GM12872 (cell line): ENCODE measurements around the gene INPP5K.
A peak's percentile ranks its signal among the peaks of the same experiment; 100 is the strongest.

Source experiments
- TF ChIP-seq, protein P1 (sequence below): IDR thresholded peaks from 3 replicates; pipeline ENCODE4 v1.5.1; 2011; ENCODE audit warnings: low read depth, mild to moderate bottlenecking, low read length, moderate library complexity; ENCODE audit not compliant: insufficient read depth

The INPP5K gene

DNA sequence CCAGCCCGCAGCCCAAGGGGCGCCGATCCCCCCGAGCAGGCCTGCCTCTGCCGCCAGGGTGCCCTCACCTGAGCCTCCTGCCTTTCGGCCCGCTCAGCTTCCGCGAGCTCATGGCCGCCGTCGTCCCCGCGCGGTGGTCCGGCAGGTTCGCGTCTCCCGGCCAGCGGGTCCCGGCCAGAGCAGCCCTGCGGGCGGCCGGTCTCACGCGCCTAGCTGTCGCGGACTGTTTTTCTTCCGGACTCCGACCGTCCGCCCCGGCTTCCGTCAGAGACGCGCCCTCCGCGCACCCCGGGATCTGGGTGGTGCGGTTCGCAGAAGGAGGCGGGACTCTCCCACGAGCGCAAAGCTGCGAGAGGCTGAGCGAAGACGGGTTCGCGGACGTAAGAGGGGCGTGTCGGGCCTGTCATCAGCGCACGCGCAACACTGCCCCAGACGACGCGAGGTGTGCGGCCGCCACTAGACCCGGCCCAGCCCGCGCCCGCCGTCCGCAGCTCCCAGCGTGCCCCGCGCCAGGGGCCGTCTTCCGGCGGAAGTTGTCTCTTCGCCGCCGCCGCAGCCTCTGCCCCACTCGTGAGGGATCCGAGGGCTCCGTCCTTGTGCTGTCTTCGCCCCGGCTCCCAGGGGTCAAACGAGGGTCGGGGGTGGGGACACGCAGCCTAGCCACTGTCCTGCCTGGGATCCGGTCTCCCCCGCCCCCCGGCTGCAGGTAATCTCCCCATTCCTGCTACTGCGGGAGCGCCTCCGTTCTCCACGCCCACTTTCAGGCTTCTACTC is at the start of gene INPP5K:
INPP5K (minus strand) TSS at position 225 of the 774 bp plus-strand sequence; CDS start at position 112, 113 bp downstream.
- TF ChIP-seq, protein P1, sequence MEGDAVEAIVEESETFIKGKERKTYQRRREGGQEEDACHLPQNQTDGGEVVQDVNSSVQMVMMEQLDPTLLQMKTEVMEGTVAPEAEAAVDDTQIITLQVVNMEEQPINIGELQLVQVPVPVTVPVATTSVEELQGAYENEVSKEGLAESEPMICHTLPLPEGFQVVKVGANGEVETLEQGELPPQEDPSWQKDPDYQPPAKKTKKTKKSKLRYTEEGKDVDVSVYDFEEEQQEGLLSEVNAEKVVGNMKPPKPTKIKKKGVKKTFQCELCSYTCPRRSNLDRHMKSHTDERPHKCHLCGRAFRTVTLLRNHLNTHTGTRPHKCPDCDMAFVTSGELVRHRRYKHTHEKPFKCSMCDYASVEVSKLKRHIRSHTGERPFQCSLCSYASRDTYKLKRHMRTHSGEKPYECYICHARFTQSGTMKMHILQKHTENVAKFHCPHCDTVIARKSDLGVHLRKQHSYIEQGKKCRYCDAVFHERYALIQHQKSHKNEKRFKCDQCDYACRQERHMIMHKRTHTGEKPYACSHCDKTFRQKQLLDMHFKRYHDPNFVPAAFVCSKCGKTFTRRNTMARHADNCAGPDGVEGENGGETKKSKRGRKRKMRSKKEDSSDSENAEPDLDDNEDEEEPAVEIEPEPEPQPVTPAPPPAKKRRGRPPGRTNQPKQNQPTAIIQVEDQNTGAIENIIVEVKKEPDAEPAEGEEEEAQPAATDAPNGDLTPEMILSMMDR, result peak; percentile 30; the same call in 2 of the 3 replicates

DNA sequence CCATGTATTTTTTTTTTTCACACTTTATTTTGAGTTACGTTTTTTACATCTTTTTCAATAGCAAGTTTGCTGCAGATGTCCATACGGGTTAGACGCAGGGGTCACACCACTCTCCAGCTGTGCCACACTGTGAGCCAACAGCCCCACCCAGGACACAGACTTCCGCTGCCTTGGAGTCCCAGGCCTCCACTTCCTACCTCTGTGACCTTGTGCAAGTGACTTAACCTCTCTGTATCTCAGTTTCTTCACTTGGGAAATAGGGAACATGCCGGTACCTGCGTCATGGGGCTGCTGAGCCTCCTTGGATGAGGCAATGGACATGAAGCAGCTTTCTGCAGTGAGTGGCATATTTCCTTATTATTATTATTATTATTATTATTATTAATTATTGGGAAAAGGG is 49.5 kb upstream of the INPP5K start:
- TF ChIP-seq, protein P1, result no peak

DNA sequence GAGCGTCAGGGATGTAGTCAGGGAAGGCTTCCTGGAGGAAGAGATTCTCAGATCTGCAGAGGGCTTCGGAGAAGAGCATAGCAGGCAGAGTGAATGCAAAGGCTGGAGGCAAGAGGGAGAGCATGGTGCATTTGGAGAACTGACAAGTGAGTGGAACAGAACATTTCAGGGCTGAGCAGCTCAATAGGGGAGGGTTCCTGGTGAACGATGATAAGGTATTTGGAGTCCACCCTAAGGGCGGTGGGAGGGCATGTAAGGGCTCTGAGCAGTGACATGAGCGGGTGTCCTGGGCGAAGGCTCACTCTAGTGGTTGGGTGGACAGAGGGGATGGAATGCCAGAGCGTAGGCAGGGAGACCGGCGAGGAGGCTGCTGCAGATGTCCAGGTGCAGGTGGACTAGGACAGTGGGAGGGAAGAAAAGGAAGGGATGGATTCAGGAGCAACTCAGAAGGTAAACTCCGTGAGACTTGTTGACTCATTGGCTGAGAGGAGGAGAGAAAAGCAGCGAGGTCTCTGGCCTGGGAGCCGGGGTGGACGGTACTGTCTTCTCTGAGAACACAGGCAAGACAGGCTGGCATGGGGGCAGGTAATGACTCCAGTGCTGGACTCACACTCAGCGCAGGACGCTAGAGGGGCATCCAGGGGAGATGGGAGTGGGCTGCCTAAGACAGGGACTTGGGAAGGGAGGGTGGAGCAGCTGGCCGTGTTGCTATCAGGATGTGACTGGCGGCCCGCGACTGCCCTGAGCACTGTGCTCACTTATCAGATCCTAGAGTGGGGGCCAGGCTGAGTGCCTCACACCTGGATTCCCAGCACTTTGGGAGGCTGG is 47.6 kb upstream of the INPP5K start:
- TF ChIP-seq, protein P1, result no peak

DNA sequence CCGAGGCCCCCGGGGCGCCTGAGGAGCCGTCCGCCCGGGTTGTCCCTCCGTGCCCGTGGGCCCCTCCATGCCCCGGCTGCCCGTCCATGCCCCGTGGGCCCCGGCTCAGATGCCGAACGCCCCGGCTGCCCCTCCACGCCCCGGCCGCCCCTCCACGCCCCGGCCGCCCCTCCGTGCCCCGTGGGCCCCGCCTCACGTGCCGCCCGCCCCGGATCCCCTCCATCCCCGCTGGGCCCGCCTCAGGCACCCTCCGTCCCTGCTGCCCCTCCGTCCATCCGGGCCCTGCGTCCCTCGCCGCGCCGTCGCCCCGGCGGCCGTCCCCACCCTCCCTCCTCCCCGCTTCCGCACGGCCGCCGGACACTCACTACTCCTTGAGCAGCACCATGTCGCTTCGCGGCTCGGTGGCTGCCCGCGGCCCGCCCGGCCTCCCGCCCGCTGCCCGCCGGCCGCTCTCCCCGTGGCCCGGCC is 45.8 kb upstream of the INPP5K start:
- TF ChIP-seq, protein P1, result no peak

DNA sequence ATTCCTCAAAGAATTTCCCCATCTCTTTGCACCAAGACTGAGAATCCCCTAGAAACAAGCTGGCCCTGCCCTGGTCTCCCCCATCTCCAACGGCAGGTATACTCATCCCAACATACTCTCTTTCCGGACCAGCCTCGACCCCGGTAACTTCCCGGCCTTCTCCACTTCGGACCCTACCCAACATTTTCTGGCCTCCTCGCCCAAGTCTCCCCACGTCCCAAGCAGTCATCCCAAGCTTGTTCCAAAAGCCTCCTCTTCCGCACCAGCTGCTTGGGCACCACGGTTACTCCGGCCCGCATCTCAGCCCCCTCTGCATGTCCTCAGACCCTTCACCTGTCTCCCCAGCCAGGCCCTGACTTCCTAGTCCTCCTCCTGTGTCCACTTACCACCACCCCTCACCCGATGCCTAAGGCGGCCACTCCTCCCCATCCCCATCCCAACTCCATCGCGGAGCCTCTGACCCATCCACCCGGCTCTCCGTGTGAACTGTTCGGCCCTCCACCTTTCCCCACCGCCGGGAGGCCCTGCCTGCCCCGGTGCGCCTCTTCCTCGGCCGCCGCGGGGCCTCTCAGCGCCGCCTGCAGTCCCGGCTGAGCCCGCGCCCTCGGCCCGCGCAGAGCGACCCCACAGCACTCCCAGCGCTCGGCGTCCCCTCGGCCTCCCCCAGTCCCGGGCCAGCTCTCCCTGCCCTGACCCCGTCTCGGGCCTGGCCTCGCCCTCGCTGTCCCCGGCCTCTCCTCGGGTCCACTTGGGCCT is 45.2 kb upstream of the INPP5K start:
- TF ChIP-seq, protein P1, result peak; percentile 24; the same call in 2 of the 3 replicates

DNA sequence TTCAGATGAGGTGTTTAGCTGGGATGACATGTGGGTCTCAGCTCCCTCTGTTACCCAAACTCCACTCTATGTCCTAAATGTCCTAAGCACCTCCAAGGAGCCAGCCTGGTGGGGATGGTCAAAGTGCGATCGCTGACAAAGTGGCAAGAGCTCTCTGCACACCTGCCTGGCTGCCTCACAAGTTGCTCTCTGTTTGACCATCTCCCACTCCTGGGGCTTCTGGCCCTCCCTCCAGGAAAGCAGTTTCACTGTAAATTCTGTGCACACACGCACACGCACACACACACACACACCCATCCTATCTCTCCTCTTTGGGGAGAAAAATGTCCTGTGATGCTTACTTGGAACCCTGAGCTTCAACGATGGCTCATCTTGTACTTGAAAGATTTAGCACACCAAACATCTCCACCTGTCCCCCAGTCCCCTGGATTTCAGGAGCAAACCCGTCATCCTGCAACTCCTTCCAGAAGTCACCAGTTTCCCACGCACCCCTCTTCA is 44.5 kb upstream of the INPP5K start:
- TF ChIP-seq, protein P1, result no peak
